Measurements from ENCODE around the gene PRDM8.

DNA sequence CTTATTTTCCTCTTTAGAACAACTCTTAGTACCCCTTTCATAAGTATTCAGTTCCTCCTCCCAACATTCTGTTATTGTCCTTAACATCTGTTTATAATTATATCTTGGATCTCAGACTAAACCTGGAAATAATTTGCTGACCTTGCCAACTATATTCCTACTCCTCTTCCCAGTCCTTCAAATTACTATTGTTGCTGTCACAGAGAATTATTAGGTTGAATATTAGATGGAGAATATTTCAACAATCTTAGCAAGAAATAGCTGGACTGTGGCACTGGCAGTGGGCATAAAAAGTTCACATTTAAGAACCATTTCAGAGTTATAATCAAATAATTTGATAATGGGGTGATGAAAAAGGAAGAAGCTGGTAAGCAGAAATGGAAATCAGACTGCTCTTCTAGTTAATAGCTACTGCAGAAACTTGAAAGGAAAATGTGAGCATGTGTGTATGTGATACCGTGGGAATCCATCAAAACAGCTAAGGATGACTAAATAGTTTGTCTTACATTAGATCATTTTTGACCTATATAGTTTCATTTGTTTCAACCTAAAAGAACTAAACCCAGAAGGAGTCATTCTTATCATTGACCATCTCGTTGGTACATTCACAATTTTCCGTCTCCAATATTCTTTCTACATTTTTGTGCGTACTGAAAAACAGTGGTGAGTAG, 43.3 kb upstream of the PRDM8 start:
- TF ChIP-seq POLR2A (IDR thresholded peaks at IDR 0.05; ENCODE audit: low read depth, low read length) (no peak), POLR2AphosphoS5 (IDR thresholded peaks at IDR 0.05; ENCODE audit: low read depth, low read length) (no peak)
